AG08396 (cell line): ENCODE results near the gene JARID2.

Experiments
- DNase-seq: peaks from one replicate; pipeline ENCODE4 v3.0.0; 2012; ENCODE audit warnings: low spot score, mixed read lengths

JARID2 gene

DNA sequence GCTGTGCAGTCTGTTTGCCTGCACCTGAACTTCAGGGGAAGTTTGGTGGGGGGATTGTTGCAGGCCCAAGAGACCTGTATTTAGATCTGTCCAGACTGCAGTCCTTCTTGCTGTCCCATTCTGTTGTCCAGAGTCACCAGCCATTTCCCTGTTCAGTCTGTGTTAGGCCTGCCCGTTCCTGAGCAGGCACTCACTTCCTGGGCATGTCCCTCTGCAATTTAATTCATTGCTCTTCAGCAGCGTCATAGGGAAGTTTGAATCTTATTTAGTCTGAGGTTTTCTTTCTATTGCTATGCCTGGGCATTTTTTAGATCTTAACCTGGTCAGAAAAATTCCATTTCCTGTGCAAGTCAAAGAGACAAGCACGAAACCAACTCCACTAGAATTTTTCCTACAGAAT lies 226.8 kb downstream of the JARID2 start:
- no peak for DNase-seq

DNA sequence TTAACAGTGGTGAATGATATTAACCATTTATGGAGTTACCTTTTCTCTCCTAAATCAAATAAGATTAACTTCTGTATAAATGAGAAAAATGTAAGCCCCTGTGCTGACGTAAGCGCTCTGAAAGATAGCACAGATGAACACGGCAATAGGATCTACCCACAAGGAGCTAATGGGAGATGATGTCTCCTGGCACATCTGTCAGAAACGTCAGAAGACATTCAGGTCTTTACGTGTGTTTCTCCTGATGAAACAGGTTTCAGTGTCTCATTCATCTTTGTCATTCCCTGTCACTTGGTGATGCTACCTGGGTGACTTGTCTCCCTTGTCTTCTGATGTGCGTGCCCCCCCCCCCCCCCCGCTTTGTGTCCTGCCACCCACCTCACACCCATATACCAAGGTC lies 227.3 kb downstream of the JARID2 start:
- DNase-seq: no peak

DNA sequence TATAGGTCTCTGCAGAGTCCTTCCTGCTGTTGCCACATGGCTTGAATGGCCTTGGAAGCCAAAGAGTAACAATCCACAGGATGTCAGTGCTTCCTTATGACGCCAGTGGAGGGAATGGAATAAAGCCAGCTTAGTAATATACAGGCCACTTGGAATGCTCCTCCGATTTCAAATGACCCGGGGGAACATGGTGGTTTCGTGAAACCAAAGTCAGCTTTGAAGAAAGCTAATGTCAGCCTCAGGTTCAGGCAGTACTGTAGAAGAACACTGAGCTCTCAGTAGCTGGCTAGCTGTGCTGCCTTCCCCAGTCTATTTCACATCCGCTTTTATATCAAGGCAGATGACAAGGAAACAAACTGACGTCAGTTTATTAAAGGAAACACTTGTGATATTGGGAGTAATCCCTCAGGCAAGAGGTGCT lies 227.9 kb downstream of the JARID2 start:
- DNase-seq: no peak

DNA sequence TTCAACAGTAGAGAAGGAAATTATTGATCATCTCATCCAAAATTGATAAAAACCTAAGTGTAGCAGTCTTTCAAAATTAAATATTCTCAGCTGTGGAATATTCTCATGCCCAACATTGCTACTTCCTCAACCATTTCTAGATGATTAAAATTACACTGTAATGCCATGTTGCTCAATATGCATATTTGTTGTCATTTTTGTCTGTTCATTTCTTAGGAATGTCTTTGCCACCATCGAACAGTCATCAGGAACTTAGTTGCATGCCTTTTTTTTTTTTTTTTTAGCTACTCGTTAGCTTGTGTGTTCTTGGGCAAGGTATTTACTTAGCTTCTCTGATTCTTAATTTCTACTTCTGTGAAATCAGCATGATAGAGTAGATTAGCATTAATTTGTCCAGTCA lies 228.3 kb downstream of the JARID2 start:
- peak; percentile 54 for DNase-seq

DNA sequence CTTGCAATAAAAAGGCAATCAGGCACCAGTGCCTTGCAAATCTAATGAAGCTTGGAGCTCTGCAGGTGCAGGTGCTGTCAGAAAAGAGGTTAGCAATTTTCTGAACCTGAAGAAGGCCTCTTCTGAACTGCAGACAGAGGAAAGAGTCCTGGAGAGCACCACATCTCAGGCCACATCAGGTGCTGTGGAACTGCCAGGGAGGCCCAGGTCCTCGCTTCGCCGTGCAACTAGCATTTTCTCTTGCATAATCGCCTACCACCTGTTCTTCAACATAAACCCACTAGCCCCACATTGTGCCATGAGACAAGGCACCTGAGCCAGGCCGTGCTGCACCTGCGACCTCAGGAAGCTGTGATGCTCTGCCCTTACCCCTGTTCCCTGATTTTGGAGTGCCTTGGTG lies 229.4 kb downstream of the JARID2 start:
- no peak for DNase-seq

DNA sequence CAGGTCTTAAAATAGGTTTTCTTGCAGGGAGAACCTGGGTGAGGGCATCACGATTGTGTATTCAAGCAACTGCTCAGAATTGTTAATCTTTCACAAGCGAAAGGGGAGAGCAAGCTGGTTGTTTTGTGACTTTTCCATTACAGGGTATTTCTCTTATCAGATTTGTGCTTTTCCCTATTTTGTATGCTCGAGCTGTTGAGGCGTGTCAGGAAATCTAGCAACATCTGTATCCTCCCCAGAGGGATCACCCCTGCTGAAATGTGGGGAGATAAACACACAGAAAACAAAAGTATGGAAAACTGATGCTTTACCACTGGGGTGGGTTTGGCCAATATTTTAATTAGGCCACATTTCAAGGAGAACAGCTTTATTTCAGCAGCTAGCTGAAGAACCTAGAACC lies 230.0 kb downstream of the JARID2 start:
- DNase-seq: no peak

DNA sequence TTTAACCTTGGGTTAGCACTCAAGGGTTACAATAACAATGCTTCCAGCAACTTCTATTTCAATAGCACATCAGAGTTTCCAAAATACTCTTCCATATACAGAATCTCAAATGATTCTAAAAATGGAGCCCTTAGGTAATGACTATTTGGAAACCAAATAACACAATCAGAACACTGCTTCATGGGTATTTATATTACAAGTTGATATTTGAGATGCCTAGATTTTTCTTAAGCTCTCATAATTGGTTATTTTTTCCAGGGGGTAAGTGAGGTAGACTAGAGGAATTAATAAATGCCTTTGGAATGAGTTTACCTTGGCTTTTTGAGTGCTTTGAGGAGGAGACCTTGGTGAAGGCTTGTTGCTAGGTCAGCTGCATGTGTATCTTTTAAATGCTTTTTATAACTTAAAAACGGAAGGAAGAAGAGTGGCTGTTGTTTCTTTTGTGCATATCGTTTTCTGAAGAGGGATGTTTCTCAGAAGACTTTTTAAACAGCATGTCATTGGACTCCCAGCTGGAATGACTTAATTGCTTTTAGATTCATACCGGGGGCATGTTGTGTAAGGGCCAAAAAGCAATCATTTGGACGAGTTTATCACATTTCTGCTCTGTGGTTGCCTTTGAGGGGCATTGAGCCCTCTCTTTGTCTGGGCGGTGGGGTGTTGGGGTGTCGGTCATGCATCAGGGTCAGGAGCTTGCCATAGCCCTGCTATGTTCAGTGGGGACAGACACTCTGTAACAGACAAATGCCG lies 230.9 kb downstream of the JARID2 start:
- no peak for DNase-seq

DNA sequence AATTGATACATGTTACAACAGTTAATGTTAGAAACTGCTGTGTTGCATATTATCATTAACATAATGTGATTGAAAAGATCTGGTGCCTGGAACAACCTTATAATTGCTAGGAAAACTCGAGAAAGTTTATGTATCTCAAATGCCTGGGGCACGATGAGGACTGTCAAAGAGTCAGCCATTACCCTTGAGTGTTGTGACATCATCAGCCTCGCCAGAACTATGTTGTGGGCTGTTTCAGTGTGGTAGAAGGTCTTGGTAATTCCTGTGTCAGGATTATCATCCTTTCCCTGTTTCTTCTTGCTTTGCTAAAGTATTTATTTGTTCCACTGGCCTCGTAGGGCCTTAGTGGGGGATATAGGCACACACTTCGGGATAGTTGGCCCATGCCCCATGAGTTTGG lies 231.9 kb downstream of the JARID2 start:
- no peak for DNase-seq

DNA sequence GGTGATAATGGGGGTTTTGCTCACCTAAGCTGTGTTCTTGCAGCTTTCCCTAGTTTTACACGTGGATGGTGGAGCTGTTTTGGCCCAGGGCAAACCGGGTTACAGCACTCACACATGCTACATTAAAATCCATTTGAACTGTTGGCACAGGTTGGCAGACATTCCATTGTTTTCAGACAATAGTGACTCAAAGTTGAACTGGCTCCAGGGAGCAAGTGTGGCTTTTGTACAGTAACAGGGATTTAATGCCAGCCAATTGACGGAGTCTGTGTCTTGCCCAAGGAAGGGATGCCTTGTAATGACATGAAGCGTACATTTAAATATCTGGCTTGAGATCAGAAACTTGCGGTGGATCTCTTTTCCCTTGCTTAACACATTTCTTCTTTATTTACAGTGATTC lies 233.9 kb downstream of the JARID2 start:
- DNase-seq: no peak

DNA sequence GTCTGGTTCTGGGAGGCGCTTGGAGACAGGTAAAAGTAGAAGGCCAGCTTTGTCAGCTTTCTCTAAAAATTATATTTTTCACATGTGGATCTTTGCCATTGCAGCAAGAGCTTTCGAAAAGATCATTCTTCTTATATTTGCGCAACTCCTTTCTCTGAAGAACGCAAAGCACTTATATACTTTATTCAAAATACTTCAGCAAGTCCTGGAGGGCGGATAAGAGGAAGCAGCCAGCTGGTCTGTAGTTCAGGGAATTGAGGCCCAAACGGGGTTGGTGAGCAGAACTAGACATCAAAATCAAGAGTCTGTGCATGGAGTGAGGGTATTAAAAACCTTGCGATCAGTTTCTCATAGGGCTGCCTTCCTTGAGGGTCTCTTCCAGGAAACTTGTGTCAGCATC lies 234.7 kb downstream of the JARID2 start:
- no peak for DNase-seq

DNA sequence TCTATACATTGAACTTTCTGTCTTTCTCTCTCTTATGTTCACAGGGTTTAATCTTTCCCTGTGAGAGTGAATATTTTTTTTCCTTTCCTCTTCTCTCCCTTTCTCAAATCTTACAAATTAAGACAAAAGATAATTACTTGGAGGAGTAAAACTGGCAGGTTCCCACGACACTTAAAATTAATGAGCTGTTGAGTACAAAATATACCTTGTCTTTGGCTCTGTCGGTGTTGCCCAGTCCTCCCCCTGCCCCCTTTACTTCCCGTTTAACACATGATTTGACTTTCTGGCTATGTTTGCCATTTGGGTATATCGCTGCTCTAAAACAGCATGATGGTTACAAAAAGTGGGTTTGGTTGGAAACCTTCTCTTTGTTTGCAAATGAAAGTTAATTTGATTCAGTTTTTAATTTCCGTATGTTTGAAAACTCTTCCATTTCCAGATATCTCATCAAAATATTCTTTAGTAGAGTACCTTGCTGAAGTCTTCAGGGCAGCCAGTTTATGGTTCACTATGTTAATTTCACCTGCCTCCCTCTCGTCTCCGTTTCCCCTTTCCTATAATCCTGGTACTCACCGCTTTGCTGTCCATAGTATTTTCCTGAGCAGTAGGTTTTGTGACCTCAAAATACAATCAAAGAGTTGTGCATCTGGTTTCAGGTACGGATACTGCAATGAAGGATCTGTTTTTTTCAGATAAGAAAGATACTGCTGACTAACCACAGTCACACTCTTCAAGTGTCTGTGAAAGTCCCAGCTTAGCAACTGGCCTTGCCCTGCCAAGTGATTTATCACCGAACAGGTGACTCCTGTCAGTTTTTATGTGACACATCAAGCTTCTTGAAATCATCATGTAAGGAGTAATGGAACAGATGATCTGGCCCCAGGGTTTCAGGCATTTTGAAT lies 235.8 kb downstream of the JARID2 start:
- no peak for DNase-seq

DNA sequence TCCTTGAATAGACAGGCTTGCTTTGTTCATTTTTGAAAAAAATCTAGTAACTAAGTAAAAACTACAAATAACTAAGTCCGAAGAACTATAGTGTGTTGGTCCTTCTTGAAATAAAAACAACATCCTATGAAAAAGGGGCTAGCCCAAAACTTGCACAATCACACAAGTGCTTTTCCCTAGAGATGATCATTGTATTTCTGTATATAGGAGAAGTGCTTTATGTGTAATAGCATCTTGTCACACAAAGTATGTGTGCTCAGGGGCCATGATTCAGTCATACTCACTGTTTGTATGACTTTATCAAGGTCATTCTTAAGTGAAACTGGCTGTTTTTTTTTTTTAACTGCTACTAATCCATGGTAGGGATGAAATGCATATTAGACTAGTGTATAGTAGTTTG lies 237.2 kb downstream of the JARID2 start:
- DNase-seq: no peak

DNA sequence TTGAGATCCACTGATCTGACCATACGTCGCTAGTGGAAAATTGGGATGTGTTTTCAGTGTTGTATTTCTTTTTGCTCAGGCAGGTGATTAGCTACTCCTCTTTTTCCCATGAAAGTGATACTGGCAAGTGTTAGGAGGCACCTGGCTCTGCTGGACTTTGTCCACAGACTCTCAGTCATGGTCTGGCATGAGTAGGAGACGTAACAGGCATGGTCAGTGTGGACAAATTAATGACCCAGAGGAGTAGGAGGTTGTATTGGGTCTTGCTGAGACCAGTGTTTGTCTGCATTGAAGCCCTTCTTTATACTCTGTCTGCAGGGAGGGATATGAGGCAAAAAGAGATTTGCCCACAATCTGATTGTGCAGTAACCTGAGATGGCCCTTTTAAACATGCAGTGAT lies 238.3 kb downstream of the JARID2 start:
- no peak for DNase-seq

DNA sequence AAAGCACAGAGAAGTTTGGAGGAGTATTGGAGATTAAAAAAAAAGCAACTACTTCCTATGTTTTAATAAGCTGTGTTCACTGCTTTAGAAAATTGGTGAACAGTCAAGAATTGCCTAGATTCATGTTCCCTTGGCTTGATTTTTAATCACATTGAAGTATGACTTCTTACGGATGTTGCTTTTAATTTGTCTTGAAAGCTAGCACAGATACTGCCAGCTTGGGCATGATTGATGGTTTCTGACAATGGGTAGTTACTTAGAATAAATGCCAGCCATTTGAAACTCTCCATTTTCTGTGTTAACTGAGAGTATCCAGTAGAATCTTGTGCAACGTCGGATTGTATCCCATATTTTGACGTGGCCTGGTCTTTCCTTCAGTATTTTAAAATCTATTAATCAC lies 239.0 kb downstream of the JARID2 start:
- no peak for DNase-seq

DNA sequence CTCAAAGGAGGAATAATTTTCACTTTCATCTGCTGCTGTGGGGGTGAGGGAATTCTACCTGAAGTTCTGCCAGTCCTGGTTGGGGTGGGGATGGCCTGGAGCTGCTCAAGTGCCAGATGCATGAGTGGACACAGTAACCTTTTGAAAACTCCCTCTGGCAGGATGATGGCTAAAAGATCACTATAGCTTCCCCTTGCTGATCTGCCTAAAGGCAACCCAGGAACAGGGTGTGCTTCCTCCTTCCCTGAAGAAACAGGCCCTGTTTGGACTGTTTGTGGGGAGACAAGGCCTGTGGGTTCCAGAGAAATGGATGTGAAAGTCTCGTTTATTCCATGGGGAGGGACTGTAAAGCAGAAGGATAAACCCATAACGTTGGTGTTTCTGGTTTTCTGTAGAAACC lies 240.1 kb downstream of the JARID2 start:
- DNase-seq: no peak

DNA sequence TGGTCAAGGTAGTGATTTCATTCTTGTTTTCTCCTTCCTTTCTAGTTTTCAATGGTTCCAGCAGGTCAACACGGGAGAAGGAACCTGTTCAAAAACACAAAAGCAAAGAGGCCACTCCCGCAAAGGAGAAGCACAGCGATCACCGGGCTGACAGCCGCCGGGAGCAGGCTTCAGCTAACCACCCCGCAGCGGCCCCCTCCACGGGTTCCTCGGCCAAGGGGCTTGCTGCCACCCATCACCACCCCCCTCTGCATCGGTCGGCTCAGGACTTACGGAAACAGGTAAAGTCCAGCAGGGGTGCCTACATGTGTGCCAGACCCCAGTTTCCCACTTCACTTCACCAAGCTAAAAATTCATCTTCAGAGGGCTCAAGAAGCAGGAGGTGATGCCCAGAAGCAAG lies 241.4 kb downstream of the JARID2 start:
- DNase-seq: no peak

DNA sequence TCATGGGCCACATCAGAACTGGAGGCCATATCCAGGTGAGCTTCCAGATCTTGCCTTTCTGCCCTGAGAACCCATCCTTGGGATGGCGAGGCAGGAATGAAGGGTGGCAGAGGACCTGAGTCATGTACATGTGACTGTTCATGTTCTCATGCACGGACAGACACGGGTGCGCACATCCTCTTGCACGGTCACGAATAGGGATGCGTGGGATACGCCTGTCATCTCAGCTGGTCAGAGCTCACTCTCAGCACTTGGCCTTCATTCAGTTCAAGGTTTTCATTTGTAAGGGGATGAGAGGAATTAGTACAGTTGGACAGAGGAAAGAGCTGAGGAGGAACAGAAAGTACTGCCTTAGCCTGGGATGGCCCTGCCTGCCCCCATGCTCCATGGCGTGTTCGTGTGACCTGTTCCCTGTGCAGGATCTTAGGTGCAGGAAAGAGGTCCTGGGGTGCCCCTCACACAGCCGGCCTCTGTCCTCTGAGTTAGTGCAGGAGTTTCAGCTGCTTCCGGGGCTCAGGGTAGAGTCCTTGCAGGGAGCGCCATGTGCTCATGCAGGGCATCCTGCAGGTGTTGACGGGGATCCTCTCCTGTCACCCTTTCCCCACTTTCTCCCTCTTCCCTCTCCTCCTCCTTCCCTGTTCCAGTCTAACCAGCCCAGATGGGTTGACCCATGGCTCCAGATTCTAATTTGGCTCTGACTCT lies 243.5 kb downstream of the JARID2 start:
- no peak for DNase-seq

DNA sequence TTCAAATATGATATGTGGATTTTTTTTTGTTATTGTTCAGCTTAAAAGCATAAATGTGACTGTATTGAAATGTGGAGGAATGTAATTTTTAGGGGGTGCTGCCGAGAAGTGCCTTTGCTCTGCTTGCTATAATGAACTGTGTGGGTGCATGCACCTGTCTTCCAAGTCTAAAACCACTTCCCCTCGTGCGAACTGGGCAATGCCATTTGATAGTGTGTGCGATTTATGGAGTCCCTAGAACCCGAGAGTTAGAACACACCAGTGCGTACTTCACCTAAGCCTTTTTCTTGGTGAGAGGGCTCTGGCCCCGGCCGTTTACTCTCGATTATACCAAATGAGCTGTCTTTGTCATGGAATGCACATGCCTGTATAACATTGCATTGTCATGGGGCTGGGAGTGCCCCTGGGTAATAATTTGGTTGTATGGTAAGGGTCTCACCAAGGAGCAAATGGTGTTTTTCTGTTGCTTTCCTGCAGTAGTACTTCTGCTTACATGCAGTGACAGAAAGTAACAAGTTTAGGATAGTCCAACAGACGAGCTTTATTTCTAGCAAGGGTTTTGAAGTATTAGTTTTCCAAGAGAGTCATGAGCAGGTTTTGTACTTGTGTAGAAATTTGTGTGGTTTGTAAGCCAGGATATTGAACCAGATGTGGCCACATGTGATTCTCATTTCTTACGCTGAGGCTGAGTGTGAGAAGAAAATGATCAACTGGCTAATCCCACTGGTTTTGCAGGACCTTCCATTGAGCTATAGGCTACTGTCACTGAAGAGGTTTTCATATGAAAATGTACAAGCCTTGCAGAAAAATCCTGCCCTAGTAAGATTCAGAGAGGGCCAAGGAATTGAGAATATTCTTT lies 244.6 kb downstream of the JARID2 start:
- no peak for DNase-seq

DNA sequence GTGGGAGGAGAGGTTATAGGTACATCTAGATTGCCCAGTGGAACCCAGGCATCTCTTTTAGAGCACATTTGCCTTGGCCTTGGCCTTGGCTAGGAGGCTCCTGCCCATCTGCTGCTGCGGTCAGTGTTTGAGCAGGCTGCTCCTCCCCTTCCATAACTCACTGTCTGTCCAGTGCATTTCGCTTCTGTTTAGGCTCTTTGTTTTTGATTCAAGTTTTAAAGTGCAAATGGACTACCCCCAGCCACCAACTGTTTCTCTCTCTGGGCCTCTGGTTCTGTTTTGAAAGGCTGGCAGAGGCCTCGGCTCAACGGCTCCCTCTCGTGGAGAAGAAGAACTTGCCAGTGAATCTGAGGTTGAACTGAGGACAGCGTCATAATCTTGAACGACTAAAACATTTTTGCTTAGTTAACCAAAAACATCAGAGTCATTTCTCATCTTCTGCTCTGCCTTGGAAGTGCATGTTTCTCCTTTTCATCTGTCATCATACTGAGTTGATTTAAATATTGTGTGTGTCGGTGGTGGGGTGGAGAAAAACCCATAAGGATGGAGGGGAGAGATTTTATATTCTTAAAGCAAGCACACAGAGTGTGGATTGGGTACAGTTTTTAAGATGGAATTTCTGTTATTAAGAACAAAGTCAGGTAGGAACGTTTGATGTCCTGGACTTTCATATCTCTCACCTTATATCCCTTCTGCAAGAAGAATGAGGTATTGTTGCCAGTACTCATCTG lies 245.6 kb downstream of the JARID2 start:
- DNase-seq: peak; percentile 83

DNA sequence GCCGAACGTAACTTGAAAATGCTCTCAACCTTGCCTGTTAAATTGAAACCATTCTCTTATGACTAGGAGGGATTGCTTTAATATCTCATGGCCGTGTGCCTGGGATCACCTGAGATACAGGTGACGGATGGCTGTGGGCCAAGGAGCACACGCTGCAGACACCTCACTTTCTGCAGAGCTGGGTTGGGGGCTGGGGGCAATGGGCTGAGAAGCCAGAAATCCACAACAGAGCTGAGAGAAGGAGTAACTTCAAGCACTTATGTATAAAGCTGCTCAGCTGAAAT lies 246.1 kb downstream of the JARID2 start:
- DNase-seq: no peak

DNA sequence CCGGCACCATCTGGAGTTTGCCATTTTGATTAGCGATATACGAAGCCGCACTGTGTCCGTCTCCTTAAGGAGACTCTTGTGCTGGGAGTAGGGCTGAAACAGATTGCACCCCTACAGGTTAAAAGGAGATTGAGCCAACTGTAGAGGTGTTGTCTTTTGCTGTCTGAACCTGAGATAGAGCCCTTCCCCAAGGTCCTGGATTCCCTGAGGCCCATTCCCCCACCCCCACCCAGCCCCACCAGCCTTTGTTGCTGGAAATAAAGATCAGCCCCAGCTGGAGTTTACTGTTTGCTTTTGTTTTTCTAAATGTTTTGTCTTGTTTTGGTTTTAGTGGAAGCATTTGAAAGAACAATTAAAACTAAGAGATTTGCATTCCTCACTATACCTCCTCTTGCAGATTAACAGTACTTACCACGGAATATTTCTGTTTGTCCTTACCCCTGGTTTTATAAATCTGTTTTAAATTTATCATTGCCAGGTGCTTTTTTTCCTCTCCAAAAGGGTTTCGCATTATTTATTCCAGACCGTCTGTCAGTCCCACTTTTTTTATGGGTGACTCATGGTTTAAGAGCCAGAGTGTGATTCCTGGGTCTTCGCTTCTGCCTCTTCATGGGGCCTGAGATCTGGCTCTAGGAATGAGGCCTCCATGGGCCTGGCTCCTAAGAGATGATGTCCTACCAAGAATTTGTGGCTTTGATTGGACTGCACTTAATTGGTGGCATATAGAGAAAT lies 247.7 kb downstream of the JARID2 start:
- DNase-seq: no peak
